KOPT-K1 (cell line): Measurements from ENCODE around the gene SLC24A3.
A peak's percentile ranks its signal among the peaks of the same experiment; 100 is the strongest.

Source experiments
- H3K27ac ChIP-seq: fragments of 200-600 bp; sonication (generic); 2 replicates; pipeline ENCODE4 v1.5.1; 2016; ENCODE audit warnings: antibody characterized with exemption, mild to moderate bottlenecking, low read depth, low read length; ENCODE audit not compliant: poor library complexity, severe bottlenecking
- H3K36me3 ChIP-seq: fragments of 200-600 bp; sonication (generic); 2 replicates; pipeline ENCODE4 v1.5.1; 2017; ENCODE audit warnings: antibody characterized with exemption, mild to moderate bottlenecking, low read length, moderate library complexity; ENCODE audit not compliant: insufficient read depth
- H3K9me3 ChIP-seq: fragments of 200-600 bp; sonication (generic); 2 replicates; pipeline ENCODE4 v1.5.1; 2017; ENCODE audit warnings: antibody characterized with exemption, low read length, mild to moderate bottlenecking; ENCODE audit not compliant: insufficient read depth, poor library complexity, severe bottlenecking

Gene SLC24A3

DNA sequence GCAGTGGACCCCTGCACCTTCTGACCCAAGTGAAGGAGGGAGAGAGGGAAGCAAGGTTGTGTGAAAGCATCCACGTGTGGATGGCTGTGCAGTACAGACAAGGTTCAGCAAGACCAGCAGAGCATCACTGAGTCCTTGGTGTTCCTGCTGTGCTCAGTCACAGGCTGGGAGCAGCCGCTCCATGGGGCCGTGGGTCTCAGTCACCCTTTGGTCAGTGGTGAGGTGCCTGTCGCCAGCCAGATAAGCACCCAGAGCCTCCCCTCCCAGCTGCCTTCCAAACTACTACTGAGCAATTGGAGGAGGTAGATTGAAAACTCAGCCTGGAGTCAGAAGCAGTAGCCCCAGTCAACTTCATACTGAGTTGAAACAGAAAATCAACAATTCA lies 218.9 kb downstream of the SLC24A3 start:
- Histone ChIP-seq H3K27ac (no peak overlapping the region), H3K36me3 (no peaks in the 10 kb centered on the region), H3K9me3 (no peaks in the 10 kb centered on the region)

DNA sequence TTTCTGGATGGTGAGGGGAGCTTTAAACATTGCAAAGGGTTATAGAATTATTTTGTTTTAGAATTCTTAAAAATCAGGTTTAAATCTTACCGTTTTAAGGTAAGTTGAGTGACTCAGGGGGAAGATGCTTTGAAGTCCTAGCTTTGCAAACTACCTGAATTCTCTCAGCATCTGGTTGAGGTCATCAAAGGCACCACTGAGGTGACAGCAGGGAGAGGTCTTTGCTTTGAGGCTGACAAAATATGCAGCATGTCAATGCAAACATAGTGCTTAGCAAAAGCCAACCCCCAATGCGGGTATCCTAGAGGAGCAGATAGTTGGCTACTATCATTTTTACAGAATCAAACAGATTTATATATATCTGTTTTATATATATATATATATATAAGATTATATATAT lies 219.5 kb downstream of the SLC24A3 start:
- no peaks in the 10 kb centered on the region for H3K9me3 ChIP-seq
- H3K27ac ChIP-seq: no peak overlapping the region
- no peaks in the 10 kb centered on the region for H3K36me3 ChIP-seq

DNA sequence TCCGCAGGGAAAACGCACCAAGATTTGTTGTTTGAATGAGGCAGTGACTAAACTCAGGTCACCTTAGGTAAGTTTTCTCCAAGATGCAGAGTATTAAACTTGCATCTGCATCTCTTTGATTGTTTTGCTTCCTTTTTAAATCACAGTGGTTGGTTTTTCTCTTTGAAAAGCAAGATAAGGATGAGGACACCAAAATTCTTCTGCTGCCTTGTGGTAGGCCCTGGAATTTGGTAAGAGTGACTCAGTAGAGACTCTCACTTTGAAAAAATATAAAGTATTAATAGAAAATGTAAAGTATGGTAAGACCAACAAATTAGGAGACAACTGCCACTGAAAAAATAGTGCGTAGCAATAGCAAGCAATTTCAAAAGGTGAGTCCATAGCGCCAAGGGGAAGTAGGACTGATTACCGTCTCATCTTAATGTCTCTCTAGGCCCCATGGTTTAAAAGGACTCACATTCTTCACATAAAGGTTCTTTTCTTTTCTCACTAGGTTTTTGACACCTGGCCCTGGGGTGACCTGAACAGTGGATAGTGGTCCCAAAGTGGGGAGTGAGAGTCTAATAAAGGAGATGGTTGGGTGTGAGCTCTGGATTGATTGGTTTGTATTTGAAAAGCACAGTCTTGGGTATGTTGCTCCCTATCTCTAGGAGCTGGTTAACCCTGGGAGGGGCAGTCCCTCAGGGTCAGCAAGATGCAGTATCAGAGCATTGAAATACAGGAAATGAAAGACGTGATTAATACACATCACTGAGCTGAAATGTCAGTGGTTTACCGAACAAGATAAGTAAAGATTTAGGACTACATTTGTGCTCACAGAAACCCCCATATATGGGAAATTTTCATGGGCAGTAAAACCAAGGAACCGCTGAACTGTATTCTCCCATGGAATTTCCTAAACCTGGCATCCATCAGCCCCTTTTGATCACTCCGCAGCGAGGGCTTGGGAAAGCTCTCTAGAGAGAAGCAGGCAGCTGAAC lies 221.2 kb downstream of the SLC24A3 start:
- no peaks in the 10 kb centered on the region for H3K9me3 ChIP-seq
- H3K36me3 ChIP-seq: no peaks in the 10 kb centered on the region
- H3K27ac ChIP-seq: no peak overlapping the region

DNA sequence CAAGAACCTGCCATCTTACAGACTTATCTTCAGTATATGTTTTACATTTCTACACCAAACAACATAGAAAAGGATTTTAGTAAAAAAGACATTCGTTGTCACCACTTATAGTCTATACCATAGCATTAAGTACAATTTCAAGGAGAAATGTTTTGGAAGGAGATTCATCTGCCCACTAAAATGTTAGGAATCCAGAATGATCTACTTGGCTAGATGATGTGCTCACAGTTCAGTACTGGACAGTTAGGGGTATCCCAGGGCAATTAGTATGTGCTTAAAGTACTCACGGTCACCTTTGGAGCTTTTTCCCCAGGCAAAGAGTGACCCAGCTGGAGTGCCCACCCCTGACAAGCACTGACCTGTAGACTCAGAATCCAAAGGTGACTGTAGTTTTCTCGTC lies 222.9 kb downstream of the SLC24A3 start:
- Histone ChIP-seq H3K27ac (no peak overlapping the region), H3K36me3 (no peaks in the 10 kb centered on the region), H3K9me3 (no peaks in the 10 kb centered on the region)

DNA sequence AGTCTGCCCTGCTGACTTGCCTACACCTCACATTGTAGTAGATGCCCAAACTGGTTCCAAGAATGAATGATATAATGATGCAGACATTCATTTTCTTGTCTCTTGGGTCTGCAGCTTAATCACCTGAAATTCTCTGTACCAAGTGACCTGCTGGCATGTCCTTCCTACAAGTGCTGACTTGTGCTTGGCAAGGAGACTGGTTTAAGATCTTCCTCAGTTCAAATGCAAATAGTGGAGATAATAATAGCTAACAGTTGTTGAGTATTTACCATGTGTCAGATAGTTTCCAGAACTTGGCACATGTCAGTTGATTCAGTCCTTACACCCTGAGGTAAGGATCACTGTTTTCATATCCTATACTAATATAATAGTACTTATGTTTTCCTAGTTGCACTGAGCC lies 223.4 kb downstream of the SLC24A3 start:
- H3K36me3 ChIP-seq: no peaks in the 10 kb centered on the region
- no peak overlapping the region for H3K27ac ChIP-seq
- no peaks in the 10 kb centered on the region for H3K9me3 ChIP-seq

- Histone ChIP-seq H3K9me3 (peaks cover 13% of the 10 kb centered on the region), H3K36me3 (no peaks in the 10 kb centered on the region), H3K27ac (no peak overlapping the region)
These were observed 226.0 kb downstream of the SLC24A3 start for GRCh38 chr20:19438488-19438887.

GRCh38 chr20:19440660-19441527 lies 228.5 kb downstream of the SLC24A3 start:
- Histone ChIP-seq H3K36me3 (no peaks in the 10 kb centered on the region), H3K9me3 (peaks cover 19% of the 10 kb centered on the region), H3K27ac (peak overlapping the region; percentile 67)

DNA sequence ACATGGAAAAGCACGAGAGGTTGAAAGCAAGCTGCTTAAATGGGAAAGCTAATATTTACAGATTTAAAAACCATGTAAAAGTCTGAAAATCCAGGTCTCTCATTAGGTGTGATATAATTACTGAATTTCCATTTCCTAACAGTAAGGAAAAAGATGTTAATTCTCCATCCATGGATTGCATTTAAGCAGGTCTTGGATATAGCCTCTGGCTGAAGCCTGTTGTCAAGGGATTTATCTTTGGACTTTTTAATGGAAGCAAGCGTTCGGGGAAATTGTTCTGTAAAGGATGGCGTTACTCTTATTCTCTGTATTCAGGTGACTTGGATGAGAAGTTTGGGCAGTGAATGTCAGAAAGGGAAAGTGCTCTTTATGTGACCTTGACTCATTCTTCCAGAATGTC lies 233.8 kb downstream of the SLC24A3 start:
- H3K36me3 ChIP-seq: no peaks in the 10 kb centered on the region
- H3K27ac ChIP-seq: no peak overlapping the region
- H3K9me3 ChIP-seq: peaks cover 19% of the 10 kb centered on the region

GRCh38 chr20:19448632-19449031 lies 236.2 kb downstream of the SLC24A3 start:
- Histone ChIP-seq H3K27ac (no peak overlapping the region), H3K36me3 (no peaks in the 10 kb centered on the region), H3K9me3 (peaks cover 5% of the 10 kb centered on the region)

DNA sequence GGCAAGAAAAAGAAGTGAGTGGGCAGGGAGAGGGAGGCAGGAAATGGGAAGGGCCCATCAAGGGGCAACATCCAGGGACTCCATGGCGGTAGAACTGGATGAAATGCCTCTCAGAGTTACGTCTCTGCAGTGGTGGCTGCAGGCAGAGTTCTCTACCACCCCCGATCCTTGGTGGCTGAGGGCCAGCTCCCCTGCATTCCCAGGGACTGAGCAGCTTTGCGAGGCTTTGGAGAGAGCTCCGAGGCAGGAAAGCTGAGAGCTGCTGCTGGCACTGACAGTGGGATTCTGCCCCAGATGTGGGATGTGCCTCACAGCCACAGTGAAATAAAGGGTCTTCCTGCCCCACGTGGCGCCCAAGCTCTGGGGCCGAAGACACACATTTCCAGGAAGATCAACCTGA lies 236.6 kb downstream of the SLC24A3 start:
- Histone ChIP-seq H3K36me3 (no peaks in the 10 kb centered on the region), H3K27ac (no peak overlapping the region), H3K9me3 (peaks cover under 1% of the 10 kb centered on the region)

DNA sequence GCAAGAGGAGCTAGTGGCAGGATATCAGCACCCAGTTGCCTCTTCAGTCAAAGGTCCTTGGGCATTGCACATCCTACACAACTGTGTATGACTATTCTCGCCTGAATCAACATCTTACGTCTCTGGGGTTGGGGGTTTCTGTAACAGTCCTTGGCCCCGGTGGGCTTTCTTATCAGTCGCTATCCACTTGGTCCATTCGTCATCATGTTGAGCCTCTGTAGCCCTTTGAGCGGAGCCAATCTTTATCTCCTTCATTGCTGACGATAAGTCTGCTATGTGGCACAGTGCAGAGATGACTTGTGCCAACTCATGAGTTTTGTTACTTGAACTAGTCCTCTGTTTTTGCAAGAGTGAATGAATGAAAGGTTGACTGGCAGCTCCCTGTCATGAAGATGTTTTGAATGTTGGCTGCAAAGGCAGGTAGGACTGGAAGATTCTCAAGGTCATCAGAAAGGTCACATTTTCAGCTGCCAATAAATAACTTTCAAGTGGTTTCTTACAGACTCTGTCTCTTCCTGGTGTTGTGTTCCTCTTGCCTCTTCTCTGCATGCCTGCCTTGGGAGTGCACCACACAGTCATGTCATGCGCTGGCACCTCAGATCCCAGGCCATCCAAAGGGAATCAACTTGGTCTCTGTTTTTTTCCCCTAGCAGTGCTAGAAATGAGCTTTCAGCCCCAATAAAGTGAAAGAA lies 238.9 kb downstream of the SLC24A3 start:
- H3K9me3 ChIP-seq: no peaks in the 10 kb centered on the region
- no peaks in the 10 kb centered on the region for H3K36me3 ChIP-seq
- H3K27ac ChIP-seq: peak overlapping the region; percentile 48

DNA sequence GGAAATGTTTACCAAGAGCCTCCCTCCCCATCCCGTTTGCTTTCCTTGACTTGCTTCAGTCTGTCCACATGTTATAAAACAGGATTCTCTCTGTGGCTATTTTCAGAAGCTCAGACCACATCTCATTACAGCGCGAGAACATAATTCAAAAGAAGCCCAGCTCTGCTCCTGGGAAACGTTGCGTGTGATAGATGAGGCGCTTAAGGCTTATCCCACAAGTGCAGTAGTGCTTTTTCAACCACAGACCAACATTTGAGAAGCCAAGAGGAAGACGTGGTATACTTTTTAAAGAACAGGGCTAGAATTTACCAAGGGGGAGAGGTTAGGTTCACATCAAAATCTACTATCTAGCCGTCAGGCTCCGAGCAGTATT lies 239.5 kb downstream of the SLC24A3 start:
- no peaks in the 10 kb centered on the region for H3K36me3 ChIP-seq
- H3K9me3 ChIP-seq: no peaks in the 10 kb centered on the region
- peak overlapping the region; percentile 48 for H3K27ac ChIP-seq

DNA sequence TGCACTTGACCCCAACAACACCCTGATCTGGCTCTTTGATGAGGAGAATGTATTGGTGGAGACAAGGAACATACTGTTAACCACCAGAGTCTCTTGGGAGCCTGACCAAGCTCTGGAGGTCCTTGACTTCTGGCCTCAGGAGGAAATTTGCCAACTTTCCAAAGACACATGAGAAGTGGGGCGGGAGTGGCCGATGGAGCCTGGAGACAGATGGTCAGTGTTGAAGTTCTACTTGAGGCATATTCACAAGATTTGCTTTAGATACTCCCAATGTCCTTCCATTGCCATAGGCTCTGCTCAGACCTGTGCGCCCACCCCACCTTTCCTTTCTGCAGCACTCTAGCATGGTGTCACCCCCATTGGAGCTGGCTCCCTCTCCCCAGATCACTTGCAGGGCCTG lies 241.0 kb downstream of the SLC24A3 start:
- Histone ChIP-seq H3K9me3 (no peaks in the 10 kb centered on the region), H3K27ac (no peak overlapping the region), H3K36me3 (no peaks in the 10 kb centered on the region)

GRCh38 chr20:19453862-19454261 lies 241.4 kb downstream of the SLC24A3 start:
- Histone ChIP-seq H3K9me3 (no peaks in the 10 kb centered on the region), H3K36me3 (no peaks in the 10 kb centered on the region), H3K27ac (no peak overlapping the region)
